Activated T-cell treated with anti-CD3 and anti-CD28 coated beads, Interleukin-2, amount 50 U/mL, for 24 hours (primary cell): ENCODE data around the gene TMC7.
A peak's percentile ranks its signal among the peaks of the same experiment; 100 is the strongest.

Experiments
- DNase-seq: peaks from one replicate; pipeline ENCODE4 v3.0.0-alpha.2; 2020
- H3K27ac Mint-ChIP-seq: 2 replicates; pipeline ENCODE4 v1.8.0; 2020; ENCODE audit warnings: mild to moderate bottlenecking, mixed read lengths
- H3K27me3 Mint-ChIP-seq: 2 replicates; pipeline ENCODE4 v1.8.0; 2020; ENCODE audit warnings: mixed read lengths
- H3K36me3 Mint-ChIP-seq: 2 replicates; pipeline ENCODE4 v1.8.0; 2020; ENCODE audit warnings: low read depth, mixed read lengths
- H3K4me1 Mint-ChIP-seq: 2 replicates; pipeline ENCODE4 v1.8.0; 2020; ENCODE audit warnings: low read depth, mixed read lengths
- H3K4me3 Mint-ChIP-seq: 2 replicates; pipeline ENCODE4 v1.8.0; 2020; ENCODE audit warnings: mild to moderate bottlenecking, moderate library complexity, mixed read lengths
- H3K9me3 Mint-ChIP-seq: 2 replicates; pipeline ENCODE4 v1.8.0; 2020; ENCODE audit warnings: mixed read lengths

Gene TMC7

GRCh38 chr16:19040400-19040799, 56.7 kb downstream of the TMC7 start:
- Mint-ChIP-seq H3K27ac (no peak overlapping the region), H3K36me3 (no peaks in the 10 kb centered on the region), H3K27me3 (peaks cover 3% of the 10 kb centered on the region), H3K4me3 (no peak overlapping the region), H3K9me3 (no peaks in the 10 kb centered on the region), H3K4me1 (no peaks in the 10 kb centered on the region)
- DNase-seq, result no peak

GRCh38 chr16:19044769-19045168, 61.0 kb downstream of the TMC7 start:
- no peaks in the 10 kb centered on the region for H3K9me3 Mint-ChIP-seq
- no peak overlapping the region for H3K4me3 Mint-ChIP-seq

GRCh38 chr16:19046062-19046461, 62.3 kb downstream of the TMC7 start:
- H3K27me3 Mint-ChIP-seq, result peaks cover 3% of the 10 kb centered on the region
- no peak overlapping the region for H3K4me3 Mint-ChIP-seq
- no peak overlapping the region for H3K27ac Mint-ChIP-seq
- DNase-seq, result no peak
- H3K36me3 Mint-ChIP-seq, result no peaks in the 10 kb centered on the region
- H3K9me3 Mint-ChIP-seq, result no peaks in the 10 kb centered on the region
- no peaks in the 10 kb centered on the region for H3K4me1 Mint-ChIP-seq

More at GRCh38 chr16:19044769-19045168, 61.0 kb downstream of the TMC7 start:
- Mint-ChIP-seq H3K27me3 (peaks cover 3% of the 10 kb centered on the region), H3K36me3 (no peaks in the 10 kb centered on the region), H3K27ac (no peak overlapping the region), H3K4me1 (no peaks in the 10 kb centered on the region)
- no peak for DNase-seq

- H3K9me3 Mint-ChIP-seq, result no peaks in the 10 kb centered on the region
- peaks cover 6% of the 10 kb centered on the region for H3K4me1 Mint-ChIP-seq
- H3K27ac Mint-ChIP-seq, result no peak overlapping the region
- no peaks in the 10 kb centered on the region for H3K27me3 Mint-ChIP-seq
- H3K4me3 Mint-ChIP-seq, result no peak overlapping the region
- DNase-seq, result no peak
- H3K36me3 Mint-ChIP-seq, result peaks cover 1% of the 10 kb centered on the region
These were observed 79.0 kb downstream of the TMC7 start for GRCh38 chr16:19062706-19063105.

- H3K9me3 Mint-ChIP-seq, result no peaks in the 10 kb centered on the region
- DNase-seq, result no peak
- H3K4me1 Mint-ChIP-seq, result peaks cover 15% of the 10 kb centered on the region
- H3K27me3 Mint-ChIP-seq, result no peaks in the 10 kb centered on the region
- peak overlapping the region; percentile 90 for H3K4me3 Mint-ChIP-seq
- H3K36me3 Mint-ChIP-seq, result peaks cover 8% of the 10 kb centered on the region
- peak overlapping the region; percentile 99 for H3K27ac Mint-ChIP-seq
These were observed 83.2 kb downstream of the TMC7 start for GRCh38 chr16:19066988-19067348.

- Mint-ChIP-seq H3K4me3 (peak within 1 kb of the TSS; percentile 90), H3K9me3 (no peaks in the 10 kb centered on the region), H3K36me3 (peaks cover 14% of the 10 kb centered on the region), H3K27ac (peak within 1 kb of the TSS; percentile 99), H3K27me3 (no peaks in the 10 kb centered on the region), H3K4me1 (peaks cover 15% of the 10 kb centered on the region)
- DNase-seq, result peak; percentile 99
These were observed 83.9 kb downstream of the TMC7 start, which contains the start of gene COQ7 for GRCh38 chr16:19067349-19068236. TSS of gene COQ7 (plus strand) at chr16:19067614. CDS start at chr16:19067665, 51 bp downstream.

- H3K4me1 Mint-ChIP-seq, result peaks cover 15% of the 10 kb centered on the region
- H3K27ac Mint-ChIP-seq, result peak overlapping the region; percentile 99
- H3K36me3 Mint-ChIP-seq, result peaks cover 21% of the 10 kb centered on the region
- no peak for DNase-seq
- no peaks in the 10 kb centered on the region for H3K27me3 Mint-ChIP-seq
- H3K4me3 Mint-ChIP-seq, result peak overlapping the region; percentile 90
- H3K9me3 Mint-ChIP-seq, result no peaks in the 10 kb centered on the region
These were observed 84.6 kb downstream of the TMC7 start for GRCh38 chr16:19068237-19068815.

- H3K27me3 Mint-ChIP-seq, result no peaks in the 10 kb centered on the region
- peaks cover 51% of the 10 kb centered on the region for H3K36me3 Mint-ChIP-seq
- DNase-seq, result peak; percentile 62
- peaks cover 12% of the 10 kb centered on the region for H3K4me1 Mint-ChIP-seq
- H3K9me3 Mint-ChIP-seq, result no peaks in the 10 kb centered on the region
- H3K4me3 Mint-ChIP-seq, result no peak overlapping the region
- H3K27ac Mint-ChIP-seq, result no peak overlapping the region
These were observed 88.4 kb downstream of the TMC7 start for GRCh38 chr16:19071811-19072777.

- no peak for DNase-seq
- Mint-ChIP-seq H3K4me3 (no peak overlapping the region), H3K36me3 (peaks cover 53% of the 10 kb centered on the region), H3K27ac (no peak overlapping the region), H3K9me3 (no peaks in the 10 kb centered on the region), H3K27me3 (no peaks in the 10 kb centered on the region), H3K4me1 (peaks cover 6% of the 10 kb centered on the region)
These were observed 89.6 kb downstream of the TMC7 start for GRCh38 chr16:19073344-19073743.

GRCh38 chr16:19073863-19074262, 90.1 kb downstream of the TMC7 start:
- H3K9me3 Mint-ChIP-seq, result no peaks in the 10 kb centered on the region
- no peaks in the 10 kb centered on the region for H3K27me3 Mint-ChIP-seq
- no peak overlapping the region for H3K4me3 Mint-ChIP-seq
- H3K4me1 Mint-ChIP-seq, result peaks cover 5% of the 10 kb centered on the region
- H3K36me3 Mint-ChIP-seq, result peaks cover 57% of the 10 kb centered on the region
- no peak overlapping the region for H3K27ac Mint-ChIP-seq
- no peak for DNase-seq

- peaks cover 71% of the 10 kb centered on the region for H3K36me3 Mint-ChIP-seq
- H3K27me3 Mint-ChIP-seq, result no peaks in the 10 kb centered on the region
These were observed 91.8 kb downstream of the TMC7 start for GRCh38 chr16:19075511-19075910.

GRCh38 chr16:19077879-19078278, 94.1 kb downstream of the TMC7 start:
- no peak for DNase-seq
- H3K27ac Mint-ChIP-seq, result no peak overlapping the region
- H3K36me3 Mint-ChIP-seq, result peaks cover 77% of the 10 kb centered on the region
- no peaks in the 10 kb centered on the region for H3K4me1 Mint-ChIP-seq
- no peaks in the 10 kb centered on the region for H3K9me3 Mint-ChIP-seq
- H3K27me3 Mint-ChIP-seq, result no peaks in the 10 kb centered on the region
- H3K4me3 Mint-ChIP-seq, result no peak overlapping the region

More at GRCh38 chr16:19075511-19075910, 91.8 kb downstream of the TMC7 start:
- no peak for DNase-seq
- no peak overlapping the region for H3K27ac Mint-ChIP-seq
- H3K9me3 Mint-ChIP-seq, result no peaks in the 10 kb centered on the region
- no peaks in the 10 kb centered on the region for H3K4me1 Mint-ChIP-seq
- no peak overlapping the region for H3K4me3 Mint-ChIP-seq

GRCh38 chr16:19083670-19084069, 99.9 kb downstream of the TMC7 start:
- no peaks in the 10 kb centered on the region for H3K9me3 Mint-ChIP-seq
- no peak overlapping the region for H3K27ac Mint-ChIP-seq
- peaks cover 33% of the 10 kb centered on the region for H3K36me3 Mint-ChIP-seq
- no peak for DNase-seq
- H3K27me3 Mint-ChIP-seq, result peaks cover 11% of the 10 kb centered on the region
- peaks cover 6% of the 10 kb centered on the region for H3K4me1 Mint-ChIP-seq
- no peak overlapping the region for H3K4me3 Mint-ChIP-seq

- Mint-ChIP-seq H3K36me3 (peaks cover 29% of the 10 kb centered on the region), H3K27me3 (peaks cover 11% of the 10 kb centered on the region), H3K4me3 (no peak overlapping the region), H3K9me3 (no peaks in the 10 kb centered on the region), H3K4me1 (peaks cover 6% of the 10 kb centered on the region), H3K27ac (no peak overlapping the region)
- DNase-seq, result no peak
These were observed 100.4 kb downstream of the TMC7 start for GRCh38 chr16:19084139-19084538.
